Loucy (cell line): ENCODE results near the gene LUZP2.
A peak's percentile ranks its signal among the peaks of the same experiment; 100 is the strongest.

ENCODE experiments used
- H2AFZ ChIP-seq: fragments of 200-600 bp; sonication (generic); 2 replicates; pipeline ENCODE4 v1.6.0; 2016; ENCODE audit warnings: antibody characterized with exemption, mild to moderate bottlenecking, low read length, moderate library complexity
- H3F3A ChIP-seq: fragments of 200-600 bp; 2 replicates; pipeline ENCODE4 v1.6.0; 2016; ENCODE audit warnings: antibody characterized with exemption, low read depth, mild to moderate bottlenecking
- H3K27me3 ChIP-seq: fragments of 200-600 bp; sonication (generic); 2 replicates; pipeline ENCODE4 v1.6.1; 2014; ENCODE audit warnings: low read length, mild to moderate bottlenecking; ENCODE audit not compliant: insufficient read depth, poor library complexity, severe bottlenecking
- H3K36me3 ChIP-seq: fragments of 200-600 bp; sonication (generic); 2 replicates; pipeline ENCODE4 v1.6.1; 2016; ENCODE audit warnings: low read length; ENCODE audit not compliant: insufficient read depth
- H3K4me1 ChIP-seq: fragments of 200-600 bp; sonication (generic); 2 replicates; pipeline ENCODE4 v1.5.1; 2014; ENCODE audit warnings: low read length, mild to moderate bottlenecking; ENCODE audit not compliant: insufficient read depth, poor library complexity, severe bottlenecking
- H3K4me2 ChIP-seq: fragments of 200-600 bp; sonication (generic); 2 replicates; pipeline ENCODE4 v1.6.0; 2014; ENCODE audit warnings: antibody characterized with exemption, low read length, low read depth, mild to moderate bottlenecking; ENCODE audit not compliant: poor library complexity, severe bottlenecking
- H3K4me3 ChIP-seq: fragments of 200-600 bp; sonication (generic); 2 replicates; pipeline ENCODE4 v1.5.1; 2014; ENCODE audit warnings: low read length, mild to moderate bottlenecking, mixed read lengths; ENCODE audit not compliant: poor library complexity, severe bottlenecking
- H3K79me2 ChIP-seq: fragments of 200-600 bp; sonication (generic); 2 replicates; pipeline ENCODE4 v1.6.1; 2014; ENCODE audit warnings: low read length; ENCODE audit not compliant: insufficient read depth
- H3K9ac ChIP-seq: fragments of 200-600 bp; sonication (generic); 2 replicates; pipeline ENCODE4 v1.6.0; 2014; ENCODE audit warnings: mild to moderate bottlenecking, low read depth, low read length, moderate library complexity; ENCODE audit not compliant: poor library complexity, severe bottlenecking
- H3K9me2 ChIP-seq: fragments of 200-600 bp; sonication (generic); replicated peaks from 2 replicates; pipeline ENCODE4 v1.6.1; 2016; ENCODE audit warnings: low read depth, low read length, mixed read lengths
- H3K9me3 ChIP-seq: fragments of 200-600 bp; sonication (generic); 2 replicates; pipeline ENCODE4 v1.6.1; 2014; ENCODE audit warnings: mild to moderate bottlenecking, antibody characterized with exemption, low read length, low read depth; ENCODE audit not compliant: insufficient read depth
- H4K20me1 ChIP-seq: fragments of 200-600 bp; sonication (generic); 2 replicates; pipeline ENCODE4 v1.6.0; 2014; ENCODE audit warnings: antibody characterized with exemption, low read length, mild to moderate bottlenecking; ENCODE audit not compliant: insufficient read depth, poor library complexity, severe bottlenecking
- EZH2phosphoT487 ChIP-seq: fragments of 200-600 bp; IDR thresholded peaks from 2 replicates; pipeline ENCODE4 v1.6.1; 2018; ENCODE audit warnings: antibody characterized with exemption, mild to moderate bottlenecking, moderate library complexity, borderline replicate concordance
- TF ChIP-seq, protein P1 (sequence below): fragments of 200-600 bp; sonication (generic); conservative IDR thresholded peaks from 2 replicates; pipeline ENCODE4 v1.5.1; 2014; ENCODE audit warnings: mild to moderate bottlenecking, antibody characterized with exemption, low read length

LUZP2 gene

GRCh38 chr11:24514219-24514594, 17.4 kb downstream of the LUZP2 start:
- Histone ChIP-seq H3K9me2 (no peaks in the 10 kb centered on the region), H4K20me1 (no peaks in the 10 kb centered on the region), H3K4me1 (no peaks in the 10 kb centered on the region), H3K27me3 (no peaks in the 10 kb centered on the region), H3K36me3 (no peaks in the 10 kb centered on the region), H3F3A (no peaks in the 10 kb centered on the region), H2AFZ (no peak overlapping the region), H3K79me2 (no peaks in the 10 kb centered on the region), H3K4me3 (no peak overlapping the region), H3K9ac (no peak overlapping the region), H3K4me2 (no peak overlapping the region), H3K9me3 (no peaks in the 10 kb centered on the region)
- no peak for TF ChIP-seq EZH2phosphoT487
- TF ChIP-seq, protein P1, sequence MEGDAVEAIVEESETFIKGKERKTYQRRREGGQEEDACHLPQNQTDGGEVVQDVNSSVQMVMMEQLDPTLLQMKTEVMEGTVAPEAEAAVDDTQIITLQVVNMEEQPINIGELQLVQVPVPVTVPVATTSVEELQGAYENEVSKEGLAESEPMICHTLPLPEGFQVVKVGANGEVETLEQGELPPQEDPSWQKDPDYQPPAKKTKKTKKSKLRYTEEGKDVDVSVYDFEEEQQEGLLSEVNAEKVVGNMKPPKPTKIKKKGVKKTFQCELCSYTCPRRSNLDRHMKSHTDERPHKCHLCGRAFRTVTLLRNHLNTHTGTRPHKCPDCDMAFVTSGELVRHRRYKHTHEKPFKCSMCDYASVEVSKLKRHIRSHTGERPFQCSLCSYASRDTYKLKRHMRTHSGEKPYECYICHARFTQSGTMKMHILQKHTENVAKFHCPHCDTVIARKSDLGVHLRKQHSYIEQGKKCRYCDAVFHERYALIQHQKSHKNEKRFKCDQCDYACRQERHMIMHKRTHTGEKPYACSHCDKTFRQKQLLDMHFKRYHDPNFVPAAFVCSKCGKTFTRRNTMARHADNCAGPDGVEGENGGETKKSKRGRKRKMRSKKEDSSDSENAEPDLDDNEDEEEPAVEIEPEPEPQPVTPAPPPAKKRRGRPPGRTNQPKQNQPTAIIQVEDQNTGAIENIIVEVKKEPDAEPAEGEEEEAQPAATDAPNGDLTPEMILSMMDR: no peak

- Histone ChIP-seq H3F3A (no peaks in the 10 kb centered on the region), H3K9me2 (no peaks in the 10 kb centered on the region), H3K9ac (no peak overlapping the region), H4K20me1 (no peaks in the 10 kb centered on the region), H3K4me1 (no peaks in the 10 kb centered on the region), H3K4me3 (no peak overlapping the region), H3K4me2 (no peak overlapping the region), H3K9me3 (no peaks in the 10 kb centered on the region), H3K27me3 (no peaks in the 10 kb centered on the region), H2AFZ (no peak overlapping the region), H3K79me2 (no peaks in the 10 kb centered on the region), H3K36me3 (no peaks in the 10 kb centered on the region)
- TF ChIP-seq, protein P1: peak; percentile 14; the same call in 1 of the 2 replicates
- no peak for TF ChIP-seq EZH2phosphoT487
Measured at GRCh38 chr11:24515632-24516031, 18.8 kb downstream of the LUZP2 start.

DNA sequence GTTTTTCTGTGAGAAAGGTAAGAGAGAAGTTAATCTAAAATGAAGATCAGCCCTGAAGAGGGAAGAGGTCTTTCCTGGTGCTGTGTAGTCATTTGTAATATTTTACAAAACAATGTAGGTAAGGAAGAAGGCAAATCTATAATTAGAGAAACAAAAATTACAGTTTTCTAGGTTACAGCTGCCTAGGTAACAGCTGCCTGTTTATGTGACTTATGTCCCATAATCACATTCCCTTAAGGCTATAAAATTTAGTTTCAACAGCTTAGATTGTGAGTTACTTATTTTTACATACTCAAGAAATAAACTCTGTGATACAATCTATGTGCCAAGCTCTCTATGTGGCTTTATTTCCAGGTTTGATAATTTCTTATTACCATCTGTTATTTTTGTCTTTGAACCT, 19.8 kb downstream of the LUZP2 start:
- Histone ChIP-seq H3K9ac (no peak overlapping the region), H3K79me2 (no peaks in the 10 kb centered on the region), H3K4me2 (no peak overlapping the region), H3K9me2 (no peaks in the 10 kb centered on the region), H3K4me1 (no peaks in the 10 kb centered on the region), H3F3A (no peaks in the 10 kb centered on the region), H3K9me3 (no peaks in the 10 kb centered on the region), H3K36me3 (no peaks in the 10 kb centered on the region), H2AFZ (no peak overlapping the region), H3K27me3 (no peaks in the 10 kb centered on the region), H4K20me1 (no peaks in the 10 kb centered on the region), H3K4me3 (no peak overlapping the region)
- no peak for TF ChIP-seq EZH2phosphoT487
- TF ChIP-seq, protein P1: no peak
